Measurements from ENCODE around the gene VWC2.
A peak's percentile ranks its signal among the peaks of the same experiment; 100 is the strongest.

Gene VWC2

GRCh38 chr7:49783446-49783845, 10.0 kb downstream of the VWC2 start:
- TF ChIP-seq CTCF (conservative IDR thresholded peaks at IDR 0.05) = no peak
- H3K27ac ChIP-seq = no peak overlapping the region

- no peak overlapping the region for H3K27ac ChIP-seq
- no peak for TF ChIP-seq CTCF (conservative IDR thresholded peaks at IDR 0.05)
These were observed 14.5 kb downstream of the VWC2 start for GRCh38 chr7:49787980-49788379.

GRCh38 chr7:49788455-49789059, 15.1 kb downstream of the VWC2 start:
- no peak for TF ChIP-seq CTCF (conservative IDR thresholded peaks at IDR 0.05)
- no peak overlapping the region for H3K27ac ChIP-seq

- no peak for TF ChIP-seq CTCF (conservative IDR thresholded peaks at IDR 0.05)
- H3K27ac ChIP-seq = no peak overlapping the region
These were observed 16.3 kb downstream of the VWC2 start for GRCh38 chr7:49789736-49790135.

GRCh38 chr7:49790209-49790608, 16.8 kb downstream of the VWC2 start:
- no peak overlapping the region for H3K27ac ChIP-seq
- TF ChIP-seq CTCF (conservative IDR thresholded peaks at IDR 0.05) = no peak

GRCh38 chr7:49791088-49791741, 17.8 kb downstream of the VWC2 start:
- H3K27ac ChIP-seq = no peak overlapping the region
- TF ChIP-seq CTCF (conservative IDR thresholded peaks at IDR 0.05) = peak; percentile 88

- no peak for TF ChIP-seq CTCF (conservative IDR thresholded peaks at IDR 0.05)
- H3K27ac ChIP-seq = no peak overlapping the region
These were observed 24.7 kb downstream of the VWC2 start for GRCh38 chr7:49797987-49798660.

All from VCaP (cell line).